COLO668 (cell line): ENCODE measurements around the gene IL25.
"Not testable (repeated sequence)": the region's sequence is repeated elsewhere in the genome, so short reads cannot be mapped to it uniquely, and the experiment has no call there.

ENCODE experiments used
- DNase-seq: peaks from one replicate; lab custom pipeline; 2025; ENCODE audit not compliant: unreplicated experiment; lab: John Stamatoyannopoulos, UW

Gene IL25

DNA sequence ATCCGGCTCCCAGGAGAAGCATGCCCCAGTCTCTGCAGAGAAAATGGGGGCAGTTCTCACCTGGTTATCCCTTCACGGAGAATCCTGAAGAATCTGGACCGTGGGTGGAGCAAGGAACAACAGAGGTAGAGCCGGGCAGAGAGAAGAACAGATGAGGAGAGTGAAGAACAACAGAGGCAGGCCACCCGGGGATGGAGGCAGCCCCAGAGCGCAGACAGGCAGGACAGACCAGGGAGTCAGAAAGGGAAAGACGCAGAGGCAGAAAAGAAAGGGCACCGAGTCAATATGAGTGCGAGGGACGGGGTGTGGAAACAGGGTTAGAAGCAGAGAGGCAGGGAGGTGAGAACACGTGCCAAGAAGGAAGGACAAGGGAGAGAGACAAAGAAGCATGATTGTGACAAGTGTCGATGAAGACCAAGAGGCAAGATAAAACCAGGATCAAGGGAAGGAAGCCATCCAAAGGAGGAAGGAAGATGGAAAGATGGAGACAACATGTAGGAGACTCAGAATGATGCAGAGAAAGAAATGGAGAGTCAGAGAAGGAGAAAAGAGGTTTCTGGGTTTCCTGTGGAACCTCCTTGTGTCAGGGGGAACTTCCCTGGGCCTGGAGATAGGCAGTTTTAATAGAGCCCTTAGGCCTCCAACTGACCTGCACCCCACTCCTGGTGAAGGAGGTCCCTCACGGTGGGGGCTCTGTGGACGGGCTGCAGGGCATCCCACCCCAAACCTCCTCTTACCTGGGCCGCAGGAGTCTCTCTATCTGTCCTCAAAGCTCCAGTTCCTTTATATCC lies 35.1 kb downstream of the IL25 start, which contains the start of gene MYH6:
Gene MYH6, minus strand, starts transcription at position 758 of the 791 bp plus-strand sequence. CDS start 1,050 bp downstream, outside the sequence.
- DNase-seq, result no peak

DNA sequence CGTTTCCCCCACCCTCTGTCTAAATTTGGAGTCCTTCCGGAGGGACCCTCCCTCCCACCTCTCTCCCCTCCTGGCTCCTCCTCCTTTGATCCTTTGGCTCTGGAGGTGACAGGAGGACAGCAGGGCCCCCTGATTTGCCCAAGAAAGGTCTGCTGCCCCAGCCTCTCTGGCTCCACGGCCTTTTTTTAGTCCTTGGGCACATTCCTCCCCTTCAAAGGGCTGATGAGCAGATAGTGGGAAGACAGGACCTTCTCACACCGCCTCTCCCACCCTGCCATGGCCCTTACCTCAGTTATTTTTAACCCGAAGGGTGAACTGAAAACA lies 35.7 kb downstream of the IL25 start:
- no peak for DNase-seq

GRCh38 chr14:23409475-23409874 lies 36.9 kb downstream of the IL25 start:
- DNase-seq, result no peak

- no peak for DNase-seq
Observed at GRCh38 chr14:23409966-23410635, 37.5 kb downstream of the IL25 start.

- no peak for DNase-seq
Observed at GRCh38 chr14:23411563-23412525, 39.2 kb downstream of the IL25 start.

DNA sequence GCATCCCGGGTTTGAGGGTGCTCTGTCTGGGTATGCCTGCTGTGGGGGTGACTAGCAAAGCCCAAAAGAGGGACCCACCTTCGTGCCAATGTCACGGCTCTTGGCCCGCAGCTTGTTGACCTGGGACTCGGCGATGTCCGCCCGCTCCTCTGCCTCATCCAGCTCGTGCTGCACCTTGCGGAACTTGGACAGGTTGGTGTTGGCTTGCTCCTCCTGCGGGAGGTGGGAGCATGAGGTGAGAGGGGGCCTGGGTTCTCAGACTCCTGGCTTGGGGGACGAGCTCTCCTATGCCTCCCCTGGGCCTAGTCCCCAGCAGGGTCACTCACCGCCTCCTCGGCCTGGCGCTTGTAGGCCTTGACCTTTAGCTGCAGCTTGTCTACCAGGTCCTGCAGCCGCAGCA lies 41.1 kb downstream of the IL25 start:
- DNase-seq, result no peak

GRCh38 chr14:23414254-23414653 lies 41.6 kb downstream of the IL25 start:
- DNase-seq, result no peak

DNA sequence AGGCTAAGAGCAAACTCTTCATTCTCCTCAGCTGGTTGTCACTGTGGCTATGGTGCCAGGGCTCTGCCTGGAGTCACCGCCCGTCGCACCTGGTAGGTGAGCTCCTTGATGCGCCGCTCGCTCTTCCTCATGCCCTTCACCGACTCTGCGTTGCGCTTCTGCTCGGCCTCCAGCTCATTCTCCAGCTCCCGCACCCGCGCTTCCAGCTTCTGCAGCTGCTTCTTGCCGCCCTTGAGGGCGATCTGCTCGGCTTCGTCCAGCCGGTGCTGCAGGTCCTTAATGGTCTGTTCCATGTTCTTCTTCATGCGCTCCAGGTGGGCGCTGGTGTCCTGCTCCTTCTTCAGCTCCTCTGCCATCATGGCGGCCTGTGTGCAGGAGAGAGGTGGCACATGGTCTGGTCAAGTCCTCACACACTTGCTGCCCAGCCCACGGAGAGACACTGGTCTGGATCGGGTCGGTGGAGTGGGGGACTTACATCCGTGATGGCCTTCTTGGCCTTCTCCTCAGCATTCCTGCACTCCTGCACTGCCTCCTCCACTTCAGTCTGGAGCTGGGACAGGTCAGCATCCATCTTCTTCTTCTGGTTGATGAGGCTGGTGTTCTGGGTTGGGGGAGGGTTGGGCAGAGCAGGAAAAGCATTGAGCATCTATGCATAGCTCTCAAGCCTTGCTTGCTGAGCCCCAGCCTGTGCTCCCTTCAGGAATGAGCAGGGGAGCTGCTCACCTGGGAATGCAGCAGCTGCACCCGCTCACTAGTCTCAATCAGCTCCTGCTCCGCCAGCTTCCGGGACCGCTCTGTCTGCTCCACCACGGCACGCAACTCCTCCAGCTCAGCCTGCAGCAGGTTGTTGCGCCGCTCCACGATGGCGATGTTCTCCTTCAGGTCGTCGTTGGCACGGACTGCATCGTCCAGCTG lies 42.6 kb downstream of the IL25 start:
- DNase-seq, result no peak

DNA sequence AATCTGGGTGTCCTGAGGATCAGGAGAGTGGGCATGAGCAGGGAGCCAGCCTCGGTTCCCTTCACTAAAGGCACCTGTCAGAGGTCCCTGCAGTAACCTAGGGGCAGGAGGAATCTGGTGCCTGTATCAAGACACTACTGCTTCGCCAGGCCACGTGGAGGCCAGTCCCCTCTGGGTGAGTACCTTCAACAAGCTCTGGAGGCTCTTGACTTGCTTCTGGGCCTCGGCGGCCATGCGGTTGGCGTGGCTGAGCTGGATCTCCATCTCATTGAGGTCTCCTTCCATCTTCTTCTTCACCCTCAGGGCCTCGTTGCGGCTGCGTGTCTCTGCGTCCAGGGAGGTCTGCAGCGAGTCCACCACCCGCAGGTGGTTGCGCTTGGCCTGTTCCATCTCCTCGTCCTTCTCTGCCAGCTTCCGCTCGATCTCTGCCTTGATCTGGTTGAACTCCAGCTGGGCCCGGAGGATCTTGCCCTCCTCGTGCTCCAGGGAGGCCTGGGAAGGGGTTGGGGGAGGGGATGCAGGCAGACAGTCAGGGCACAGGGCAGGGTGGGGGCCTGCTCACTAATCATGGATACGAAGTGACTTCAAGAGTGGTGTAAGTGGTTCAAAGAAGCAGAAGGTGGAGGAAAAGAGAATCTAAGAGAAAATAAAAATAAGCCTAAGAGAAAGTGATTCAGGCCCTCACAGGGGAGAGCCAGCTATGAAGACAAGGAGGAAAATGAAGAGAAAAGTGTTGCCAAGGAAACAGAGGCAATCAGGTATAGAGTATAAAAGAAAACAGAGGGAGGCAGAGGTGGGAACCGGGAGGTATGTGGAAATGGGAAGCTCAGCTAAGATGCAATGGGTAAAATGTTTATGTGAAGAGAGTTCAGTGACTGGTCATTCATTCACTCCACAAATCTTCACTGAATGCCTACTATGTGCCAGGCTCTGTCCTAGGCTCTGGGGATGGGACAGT lies 43.5 kb downstream of the IL25 start:
- no peak for DNase-seq

DNA sequence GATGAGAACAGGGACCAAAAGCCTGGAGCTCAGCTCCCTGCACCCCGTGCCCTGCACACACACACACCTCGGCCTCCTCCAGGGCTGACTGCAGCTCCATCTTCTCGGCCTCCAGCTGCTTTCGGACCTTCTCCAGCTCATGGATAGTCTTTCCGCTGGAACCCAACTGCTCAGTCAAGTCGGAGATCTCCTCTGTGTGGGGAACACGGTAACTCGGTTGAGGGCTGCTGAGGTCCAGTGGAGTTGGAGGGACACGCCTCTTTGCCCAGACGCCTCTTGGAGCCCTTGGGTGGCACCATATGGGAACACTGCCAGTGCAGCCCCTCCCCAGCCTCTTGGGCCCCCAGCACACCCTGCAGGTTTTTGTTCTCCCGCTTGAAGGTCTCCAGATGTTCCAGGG lies 44.2 kb downstream of the IL25 start:
- DNase-seq, result no peak

GRCh38 chr14:23417269-23417668 lies 44.7 kb downstream of the IL25 start:
- DNase-seq, result not testable (repeated sequence)

GRCh38 chr14:23418021-23418420 lies 45.4 kb downstream of the IL25 start:
- DNase-seq, result no peak

GRCh38 chr14:23419646-23420045 lies 47.0 kb downstream of the IL25 start:
- not testable (repeated sequence) for DNase-seq

DNA sequence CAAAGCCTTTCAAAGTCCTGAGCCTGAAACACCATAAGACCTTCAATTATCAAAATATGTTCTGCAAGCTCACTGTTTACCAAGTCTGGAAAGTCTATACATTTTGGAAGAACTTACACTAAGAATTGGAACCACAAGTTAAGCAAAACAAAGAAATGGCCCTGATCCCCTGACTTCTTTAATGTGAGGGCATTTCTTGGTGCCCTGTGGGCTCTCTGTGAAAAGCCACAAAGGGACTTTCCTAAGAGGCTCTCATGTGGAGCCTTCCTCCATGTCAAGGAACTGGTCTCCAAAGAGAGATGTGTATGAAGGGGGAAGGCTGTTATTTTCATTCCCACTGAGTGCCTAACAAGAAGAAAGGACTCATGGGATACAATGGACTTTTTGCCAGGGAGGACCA lies 49.0 kb downstream of the IL25 start:
- no peak for DNase-seq

DNA sequence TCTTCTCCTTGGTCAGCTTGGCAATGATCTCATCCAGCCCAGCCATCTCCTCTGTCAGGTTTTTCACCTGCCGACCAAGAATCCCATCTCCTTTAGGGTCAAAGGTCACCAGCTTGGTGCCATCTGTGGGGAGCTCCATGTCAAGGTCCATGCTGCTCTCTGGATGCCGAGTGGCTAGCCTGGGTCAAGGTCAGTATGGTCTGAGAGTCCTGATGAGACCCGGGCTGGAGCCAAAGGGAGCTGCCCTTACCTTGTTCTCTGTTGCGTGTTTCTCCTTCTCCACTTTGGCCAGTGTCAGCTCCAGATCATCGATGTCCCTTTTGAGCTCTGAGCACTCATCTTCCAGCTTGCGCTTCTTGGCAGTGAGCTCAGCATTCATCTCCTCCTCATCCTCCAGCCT lies 51.0 kb downstream of the IL25 start:
- no peak for DNase-seq

DNA sequence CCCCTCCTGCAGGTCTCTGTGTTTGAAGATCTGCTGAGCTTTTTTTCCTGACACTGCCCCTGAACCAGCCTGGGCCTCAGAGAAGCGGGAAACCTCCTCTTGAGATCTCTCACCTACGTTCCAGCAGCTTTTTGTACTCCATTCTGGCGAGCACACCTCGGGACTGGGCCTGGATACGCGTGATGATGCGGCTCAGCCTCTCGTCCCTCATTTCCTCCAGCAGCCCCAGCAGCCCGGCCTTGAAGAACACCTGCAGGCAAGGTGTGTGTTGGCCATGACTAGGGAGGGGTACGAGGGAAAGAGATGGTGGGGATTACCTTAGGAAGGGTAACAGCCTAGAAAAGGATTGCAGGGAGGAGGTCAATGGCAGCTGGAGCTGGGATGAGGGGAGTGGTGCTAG lies 52.6 kb downstream of the IL25 start:
- no peak for DNase-seq

DNA sequence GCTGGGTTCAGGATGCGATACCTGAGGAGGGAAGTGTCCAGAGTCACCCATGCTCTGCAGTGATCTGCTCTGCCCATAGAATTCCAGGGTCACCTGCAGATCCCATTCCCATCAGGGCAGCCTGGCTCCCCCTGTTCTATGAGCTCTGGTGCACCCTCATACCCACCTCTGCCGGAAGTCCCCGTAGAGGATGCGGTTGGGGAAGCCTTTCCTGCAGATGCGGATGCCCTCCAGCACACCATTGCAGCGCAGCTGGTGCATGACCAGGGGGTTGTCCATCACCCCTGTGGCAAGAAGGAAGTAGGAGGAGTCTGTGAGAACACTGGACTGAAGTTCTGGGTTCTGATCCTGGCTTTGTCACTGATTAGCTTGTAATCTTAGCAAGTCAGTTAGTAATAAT lies 53.2 kb downstream of the IL25 start:
- DNase-seq, result not testable (repeated sequence)
